GM19023 (cell line): ENCODE measurements around the gene WDR48.

Experiments used
- ATAC-seq: cut with Tn5 transposase; IDR thresholded peaks from one replicate; pipeline ENCODE4 v1.9.1; 2021; ENCODE audit warnings: mild to moderate bottlenecking, moderate library complexity; ENCODE audit not compliant: unreplicated experiment

Gene WDR48

DNA sequence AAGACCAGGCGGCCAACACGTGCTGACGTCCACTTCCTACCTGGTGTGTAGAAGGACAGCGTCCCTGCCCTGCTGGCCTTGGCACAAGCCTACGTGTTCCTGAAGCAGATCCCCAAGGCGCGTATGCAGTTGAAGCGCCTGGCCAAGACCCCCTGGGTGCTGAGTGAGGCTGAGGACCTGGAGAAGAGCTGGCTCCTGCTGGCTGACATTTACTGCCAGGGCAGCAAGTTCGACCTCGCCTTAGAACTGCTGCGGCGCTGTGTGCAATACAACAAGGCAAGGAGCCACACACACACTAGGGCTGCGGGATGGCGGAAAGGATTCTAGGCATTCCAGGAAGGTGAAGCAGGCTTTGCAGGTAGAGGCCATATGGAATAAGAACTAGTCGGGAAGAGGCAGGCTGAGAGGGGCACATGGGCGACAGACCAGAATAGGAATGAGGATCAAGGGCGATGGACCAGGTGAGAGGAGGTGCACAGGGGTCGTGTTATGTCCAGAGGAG, 85.7 kb downstream of the WDR48 start:
- no peak for ATAC-seq

DNA sequence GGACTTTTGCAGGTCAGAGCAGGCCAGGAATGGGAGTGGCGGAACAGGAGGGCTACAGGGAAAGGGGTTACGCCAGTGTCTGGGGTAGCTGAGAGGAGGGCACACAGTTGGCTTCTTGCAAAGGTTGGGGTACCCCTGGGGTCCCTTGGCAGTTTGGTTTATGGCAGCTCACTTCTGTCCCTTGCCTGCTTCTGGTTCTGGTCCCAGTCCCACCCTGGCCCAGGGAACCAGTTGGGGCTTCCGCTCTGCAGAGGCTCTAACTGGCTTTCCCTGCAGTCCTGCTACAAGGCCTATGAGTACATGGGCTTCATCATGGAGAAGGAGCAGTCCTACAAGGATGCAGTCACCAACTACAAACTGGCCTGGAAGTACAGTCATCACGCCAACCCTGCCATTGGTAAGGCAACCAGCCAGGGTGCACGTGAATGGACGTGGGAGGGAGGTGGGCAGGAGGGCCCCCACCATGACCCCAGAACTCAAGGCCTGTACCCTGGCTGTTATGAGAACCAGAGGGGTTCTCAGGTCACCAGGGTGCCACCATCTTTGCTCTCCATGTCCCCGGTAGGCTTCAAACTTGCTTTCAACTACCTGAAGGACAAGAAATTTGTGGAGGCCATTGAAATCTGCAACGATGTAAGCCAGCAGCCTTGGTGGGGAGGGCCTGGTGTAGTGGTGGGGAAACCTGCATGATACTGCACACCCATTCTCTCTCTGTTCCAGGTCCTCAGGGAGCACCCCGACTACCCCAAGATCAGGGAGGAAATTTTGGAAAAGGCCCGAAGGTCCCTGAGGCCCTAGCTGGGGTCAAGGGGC, 86.4 kb downstream of the WDR48 start:
- no peak for ATAC-seq

GRCh38 chr3:39138804-39139415, 87.1 kb downstream of the WDR48 start:
- no peak for ATAC-seq

- no peak for ATAC-seq
These were observed 87.6 kb downstream of the WDR48 start for GRCh38 chr3:39139442-39139841.

DNA sequence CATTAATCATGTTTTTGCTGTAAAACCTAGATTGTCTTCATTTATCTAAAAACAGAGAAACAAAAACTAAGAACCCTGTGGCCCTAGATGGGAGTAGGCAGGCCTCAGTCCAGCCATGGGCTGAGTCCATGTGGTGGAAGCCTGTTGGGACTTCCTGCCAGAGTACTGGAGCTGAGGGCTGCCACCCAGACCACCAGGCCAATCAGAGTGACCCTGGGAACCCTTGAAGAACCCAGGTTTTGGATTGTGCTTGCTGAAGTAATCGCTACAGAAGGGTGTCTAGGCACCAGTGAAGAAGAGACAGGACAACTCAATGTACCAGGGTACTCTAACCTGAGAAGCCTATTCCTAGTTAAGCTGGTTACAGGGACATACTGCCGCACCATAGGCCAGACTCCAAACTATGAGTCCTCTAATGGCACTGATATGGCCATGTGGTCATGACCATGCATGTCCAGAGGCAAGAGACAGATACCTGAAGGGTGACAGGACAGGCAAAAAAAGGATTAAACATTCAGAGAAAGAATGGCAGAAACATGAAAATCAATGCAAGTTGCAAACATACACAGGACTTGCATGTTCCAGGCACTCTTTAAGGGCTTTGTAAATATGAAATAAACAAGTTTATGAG, 88.6 kb downstream of the WDR48 start:
- ATAC-seq: no peak

- ATAC-seq: no peak
These were observed 89.6 kb downstream of the WDR48 start for GRCh38 chr3:39141171-39141995.

DNA sequence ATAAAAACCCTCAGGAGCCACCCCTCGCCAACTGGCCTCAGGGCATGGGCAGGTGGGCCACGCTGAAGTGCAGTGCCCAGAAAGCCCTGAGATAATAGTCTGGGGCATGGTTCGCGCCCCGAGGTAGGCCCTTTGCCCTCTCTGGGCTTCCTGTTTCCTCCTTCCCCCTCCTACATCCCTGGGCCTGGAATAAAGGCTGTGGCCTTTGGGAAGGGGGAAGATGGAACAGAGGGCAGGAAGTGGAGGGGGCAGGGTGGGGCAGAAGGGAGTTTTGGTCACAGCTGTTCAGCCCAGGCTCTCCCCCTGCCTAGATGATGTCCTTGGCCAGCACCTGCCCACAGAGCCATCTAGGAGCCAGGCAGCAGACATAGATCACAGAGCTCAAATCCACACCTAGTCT, 90.3 kb downstream of the WDR48 start:
- no peak for ATAC-seq

- no peak for ATAC-seq
These were observed 91.5 kb downstream of the WDR48 start for GRCh38 chr3:39143051-39143885.

GRCh38 chr3:39144095-39144747, 92.4 kb downstream of the WDR48 start:
- ATAC-seq: no peak

GRCh38 chr3:39144748-39145380, 93.0 kb downstream of the WDR48 start:
- ATAC-seq: no peak

- no peak for ATAC-seq
These were observed 94.3 kb downstream of the WDR48 start for GRCh38 chr3:39146083-39146501.
